GM21528 (cell line): ENCODE results near the gene INSYN2A.

Experiments used
- ATAC-seq: cut with Tn5 transposase; IDR thresholded peaks from one replicate; pipeline ENCODE4 v1.9.1; 2021; ENCODE audit warnings: mild to moderate bottlenecking, moderate library complexity; ENCODE audit not compliant: unreplicated experiment, low FRiP score

The INSYN2A gene

GRCh38 chr10:127196282-127197153 is at the start of gene INSYN2A:
TSS of gene INSYN2A (minus strand) at chr10:127196591. CDS start at chr10:127176395, 20,196 bp downstream.
- no peak for ATAC-seq

- no peak for ATAC-seq
These were observed 49.1 kb upstream of the INSYN2A start for GRCh38 chr10:127245456-127245855.

- ATAC-seq, result no peak
These were observed 47.3 kb upstream of the INSYN2A start for GRCh38 chr10:127243490-127244272.

- no peak for ATAC-seq
These were observed 46.5 kb upstream of the INSYN2A start for GRCh38 chr10:127242914-127243313.

GRCh38 chr10:127236266-127236665 is 39.9 kb upstream of the INSYN2A start:
- no peak for ATAC-seq

GRCh38 chr10:127234306-127234800 is 38.0 kb upstream of the INSYN2A start:
- ATAC-seq, result no peak

GRCh38 chr10:127228195-127228787 is 31.9 kb upstream of the INSYN2A start:
- no peak for ATAC-seq

- no peak for ATAC-seq
These were observed 31.3 kb upstream of the INSYN2A start for GRCh38 chr10:127227663-127228062.

GRCh38 chr10:127227027-127227426 is 30.6 kb upstream of the INSYN2A start:
- no peak for ATAC-seq

GRCh38 chr10:127221281-127221680 is 24.9 kb upstream of the INSYN2A start:
- ATAC-seq, result no peak

- no peak for ATAC-seq
These were observed 22.3 kb upstream of the INSYN2A start for GRCh38 chr10:127218658-127219057.

GRCh38 chr10:127216786-127217185 is 20.4 kb upstream of the INSYN2A start:
- no peak for ATAC-seq

GRCh38 chr10:127216274-127216673 is 19.9 kb upstream of the INSYN2A start:
- no peak for ATAC-seq

GRCh38 chr10:127215866-127216265 is 19.5 kb upstream of the INSYN2A start:
- ATAC-seq, result no peak

- no peak for ATAC-seq
These were observed 14.6 kb upstream of the INSYN2A start for GRCh38 chr10:127210936-127211466.

GRCh38 chr10:127207081-127207480 is 10.7 kb upstream of the INSYN2A start:
- no peak for ATAC-seq

GRCh38 chr10:127203067-127203466 is 6.7 kb upstream of the INSYN2A start:
- no peak for ATAC-seq

GRCh38 chr10:127200646-127201045 is 4.3 kb upstream of the INSYN2A start:
- ATAC-seq, result no peak

GRCh38 chr10:127198721-127199120 is 2.3 kb upstream of the INSYN2A start:
- ATAC-seq, result no peak

GRCh38 chr10:127198307-127198706 is 1.9 kb upstream of the INSYN2A start:
- no peak for ATAC-seq

- no peak for ATAC-seq
These were observed 702 bp upstream of the INSYN2A start for GRCh38 chr10:127197154-127197432.
